ENCODE data around the gene MUC6.

DNA sequence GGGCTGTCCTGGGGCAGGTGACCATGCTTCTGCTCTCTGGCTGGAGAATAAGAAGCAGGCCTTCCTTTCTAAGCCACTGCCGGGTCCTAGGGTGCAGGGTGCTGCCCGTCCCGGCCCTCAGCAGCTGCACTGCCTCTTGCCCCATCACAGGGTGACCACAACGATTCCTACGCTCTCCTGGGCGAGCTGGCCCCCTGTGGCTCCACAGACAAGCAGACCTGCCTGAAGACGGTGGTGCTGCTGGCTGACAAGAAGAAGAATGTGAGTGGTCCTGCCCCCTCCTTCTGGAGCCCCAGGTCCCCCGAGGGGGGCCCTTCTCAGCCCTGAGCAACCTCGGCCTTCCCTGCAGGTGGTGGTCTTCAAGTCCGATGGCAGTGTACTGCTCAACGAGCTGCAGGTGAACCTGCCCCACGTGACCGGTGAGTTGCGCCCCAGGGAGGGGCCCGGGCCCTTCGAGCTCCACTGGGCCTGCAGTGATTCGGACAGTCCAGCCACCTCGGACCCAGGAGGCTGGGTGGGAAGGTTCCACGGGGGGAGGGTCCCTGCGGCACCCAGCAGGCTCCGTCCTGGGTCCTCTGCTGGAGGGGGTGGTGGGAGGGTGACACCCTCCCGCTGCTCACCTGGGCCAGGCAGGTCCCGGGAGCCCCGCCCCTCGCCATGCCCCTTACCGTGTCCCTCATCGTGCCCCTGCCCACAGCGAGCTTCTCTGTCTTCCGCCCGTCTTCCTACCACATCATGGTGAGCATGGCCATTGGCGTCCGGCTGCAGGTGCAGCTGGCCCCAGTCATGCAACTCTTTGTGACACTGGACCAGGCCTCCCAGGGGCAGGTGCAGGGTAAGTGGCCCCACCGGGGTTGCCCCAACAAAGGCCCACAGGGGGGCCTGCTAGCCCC is 46.5 kb upstream of the MUC6 start:
- no peak for TF ChIP-seq CTCF (IDR thresholded peaks at IDR 0.05)
- no peak for TF ChIP-seq TCF7L2 (IDR thresholded peaks at IDR 0.05; ENCODE audit: low read depth, low read length)
- no peak for TF ChIP-seq POLR2AphosphoS5 (IDR thresholded peaks at IDR 0.05; ENCODE audit: low read depth, low read length)
- TF ChIP-seq REST (IDR thresholded peaks at IDR 0.05; ENCODE audit: insufficient read depth in 1 of 2, low read depth in 2 of 2, low read length in 1 of 2) = no peak
- TF ChIP-seq SIN3A (IDR thresholded peaks at IDR 0.05; ENCODE audit: borderline replicate concordance, insufficient read depth, low read depth, low read length) = no peak
